Epithelial cell of esophagus (primary cell): ENCODE data around the gene KIF27.
A peak's percentile ranks its signal among the peaks of the same experiment; 100 is the strongest.

Experiments used
- DNase-seq: peaks from one replicate; pipeline ENCODE4 v3.0.0; 2010; ENCODE audit warnings: low read depth
- H3K4me3 ChIP-seq: 2 replicates; pipeline ENCODE4 v1.5.1; 2011; ENCODE audit warnings: mild to moderate bottlenecking, low read length, control low read depth
- TF ChIP-seq, protein P1 (sequence below): IDR thresholded peaks from 2 replicates; pipeline ENCODE4 v1.5.1; 2011; ENCODE audit warnings: low read depth, mild to moderate bottlenecking, low read length, control low read depth, inconsistent platforms; ENCODE audit not compliant: insufficient read depth; ENCODE audit errors: missing control alignments

KIF27 gene

DNA sequence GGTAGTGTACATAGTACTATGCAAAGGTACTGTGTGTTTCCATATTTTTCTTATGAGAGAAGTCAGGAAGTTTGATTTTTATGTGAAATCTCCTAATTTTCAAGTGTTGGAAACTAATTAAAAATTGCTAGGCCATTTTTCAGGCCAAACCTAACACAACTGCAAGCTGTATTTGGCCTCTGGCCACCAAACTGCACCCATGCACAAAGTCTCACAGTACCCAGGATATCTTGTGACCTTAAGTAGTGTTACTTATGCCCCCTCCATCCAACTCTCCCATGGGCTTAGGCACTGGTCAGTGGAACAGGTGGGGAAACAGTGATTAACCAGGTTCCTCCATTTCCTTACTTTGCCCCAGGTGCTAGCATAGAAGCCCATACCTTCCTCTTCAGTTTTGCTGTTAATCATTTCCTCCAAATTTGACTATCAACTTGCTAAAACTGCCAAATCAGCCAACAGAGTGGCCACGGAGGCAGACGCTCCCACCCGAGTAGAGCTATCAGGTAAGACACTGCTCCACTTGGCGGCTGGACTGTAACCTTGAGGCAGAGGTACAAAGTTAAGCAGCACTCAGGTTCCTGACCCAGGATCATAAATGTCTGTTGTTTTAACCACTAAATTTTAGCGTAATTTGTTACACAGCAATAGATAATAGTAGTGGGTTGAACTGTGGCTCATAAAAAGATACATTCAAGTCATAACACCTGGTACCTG, 19.5 kb upstream of the KIF27 start:
- TF ChIP-seq, protein P1, sequence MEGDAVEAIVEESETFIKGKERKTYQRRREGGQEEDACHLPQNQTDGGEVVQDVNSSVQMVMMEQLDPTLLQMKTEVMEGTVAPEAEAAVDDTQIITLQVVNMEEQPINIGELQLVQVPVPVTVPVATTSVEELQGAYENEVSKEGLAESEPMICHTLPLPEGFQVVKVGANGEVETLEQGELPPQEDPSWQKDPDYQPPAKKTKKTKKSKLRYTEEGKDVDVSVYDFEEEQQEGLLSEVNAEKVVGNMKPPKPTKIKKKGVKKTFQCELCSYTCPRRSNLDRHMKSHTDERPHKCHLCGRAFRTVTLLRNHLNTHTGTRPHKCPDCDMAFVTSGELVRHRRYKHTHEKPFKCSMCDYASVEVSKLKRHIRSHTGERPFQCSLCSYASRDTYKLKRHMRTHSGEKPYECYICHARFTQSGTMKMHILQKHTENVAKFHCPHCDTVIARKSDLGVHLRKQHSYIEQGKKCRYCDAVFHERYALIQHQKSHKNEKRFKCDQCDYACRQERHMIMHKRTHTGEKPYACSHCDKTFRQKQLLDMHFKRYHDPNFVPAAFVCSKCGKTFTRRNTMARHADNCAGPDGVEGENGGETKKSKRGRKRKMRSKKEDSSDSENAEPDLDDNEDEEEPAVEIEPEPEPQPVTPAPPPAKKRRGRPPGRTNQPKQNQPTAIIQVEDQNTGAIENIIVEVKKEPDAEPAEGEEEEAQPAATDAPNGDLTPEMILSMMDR: no peak
- no peak for DNase-seq

DNA sequence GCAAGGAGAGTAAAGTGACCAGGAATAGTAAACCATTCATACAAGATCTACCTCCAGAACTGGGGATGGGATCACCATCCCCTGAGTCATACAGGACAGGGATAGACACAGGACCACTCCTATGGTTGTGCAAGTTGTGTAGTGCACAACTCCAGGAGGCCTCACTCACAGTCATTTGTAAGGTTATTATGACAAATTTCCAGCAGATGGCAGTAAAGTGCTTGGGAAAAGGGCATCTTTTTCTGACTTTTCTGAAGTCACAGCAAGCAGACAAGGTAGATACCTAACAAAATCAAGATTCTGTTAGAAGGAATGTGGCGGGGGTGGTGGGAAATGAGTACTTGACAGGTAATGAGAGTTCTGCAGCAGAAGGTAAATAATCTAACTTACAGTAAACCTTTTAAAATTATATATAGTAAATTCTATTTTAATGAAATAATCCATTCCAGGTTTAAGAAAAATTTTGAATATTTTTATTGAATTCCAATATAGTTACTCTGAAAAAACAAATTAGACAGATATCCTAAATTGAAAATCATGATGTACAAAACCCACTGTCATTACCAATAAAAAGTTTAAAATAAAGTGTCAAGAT, 16.7 kb upstream of the KIF27 start:
- H3K4me3 ChIP-seq: no peak overlapping the region
- peak; percentile 76 for DNase-seq
- TF ChIP-seq, protein P1: peak; percentile 73

More for the DNA sequence above, 19.5 kb upstream of the KIF27 start:
- H3K4me3 ChIP-seq: no peak overlapping the region

DNA sequence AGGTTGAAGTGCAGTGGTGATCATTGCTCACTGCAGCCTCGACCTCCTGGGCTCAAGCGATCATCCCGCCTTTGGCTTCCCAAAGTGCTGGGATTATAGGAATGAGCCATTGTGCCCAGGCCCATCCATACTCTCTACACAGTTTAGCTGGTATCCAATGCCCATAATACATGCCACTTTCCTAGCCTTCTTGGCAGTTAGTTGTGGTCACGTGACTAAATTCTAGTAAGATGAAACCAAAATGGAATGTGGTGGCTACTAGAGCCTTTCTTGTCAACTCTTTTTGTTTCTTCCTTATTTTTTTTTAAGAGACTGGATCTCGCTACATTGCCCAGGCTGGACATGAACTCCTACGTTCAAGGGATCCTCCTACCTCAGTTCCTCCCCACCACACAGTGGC, 15.3 kb upstream of the KIF27 start:
- H3K4me3 ChIP-seq: no peak overlapping the region
- TF ChIP-seq, protein P1: no peak
- no peak for DNase-seq

DNA sequence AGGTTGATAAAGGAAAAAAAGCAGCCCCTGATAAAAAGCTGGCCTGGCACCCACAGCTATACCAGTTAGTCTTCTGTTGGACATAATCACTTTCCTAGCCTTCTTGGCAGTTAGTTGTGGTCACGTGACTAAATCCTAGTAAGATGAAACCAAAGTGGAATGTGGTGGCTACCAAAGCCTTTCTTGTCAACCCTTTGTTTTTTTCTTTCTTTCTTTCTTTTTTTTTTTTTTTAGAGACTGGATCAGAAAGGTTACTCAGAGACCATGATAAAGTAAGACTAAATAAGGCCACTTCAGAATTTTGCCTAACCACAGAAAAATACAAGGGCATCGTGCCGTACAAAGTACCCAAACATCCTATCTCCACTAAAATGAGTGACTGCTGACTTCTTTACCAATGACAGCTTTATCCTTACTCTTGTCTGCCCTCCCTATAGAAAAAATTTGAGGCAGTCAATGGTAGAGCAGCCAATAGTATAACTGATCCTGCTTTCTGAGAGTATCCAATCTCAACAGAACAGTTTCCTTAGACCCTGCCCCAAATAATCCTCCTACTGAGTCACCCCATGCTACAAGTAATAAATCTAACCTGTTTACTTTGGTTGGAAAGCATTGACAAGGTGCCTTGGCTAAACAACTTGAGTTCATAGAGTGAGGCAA, 14.2 kb upstream of the KIF27 start:
- no peak overlapping the region for H3K4me3 ChIP-seq
- peak; percentile 61 for DNase-seq
- TF ChIP-seq, protein P1: no peak

DNA sequence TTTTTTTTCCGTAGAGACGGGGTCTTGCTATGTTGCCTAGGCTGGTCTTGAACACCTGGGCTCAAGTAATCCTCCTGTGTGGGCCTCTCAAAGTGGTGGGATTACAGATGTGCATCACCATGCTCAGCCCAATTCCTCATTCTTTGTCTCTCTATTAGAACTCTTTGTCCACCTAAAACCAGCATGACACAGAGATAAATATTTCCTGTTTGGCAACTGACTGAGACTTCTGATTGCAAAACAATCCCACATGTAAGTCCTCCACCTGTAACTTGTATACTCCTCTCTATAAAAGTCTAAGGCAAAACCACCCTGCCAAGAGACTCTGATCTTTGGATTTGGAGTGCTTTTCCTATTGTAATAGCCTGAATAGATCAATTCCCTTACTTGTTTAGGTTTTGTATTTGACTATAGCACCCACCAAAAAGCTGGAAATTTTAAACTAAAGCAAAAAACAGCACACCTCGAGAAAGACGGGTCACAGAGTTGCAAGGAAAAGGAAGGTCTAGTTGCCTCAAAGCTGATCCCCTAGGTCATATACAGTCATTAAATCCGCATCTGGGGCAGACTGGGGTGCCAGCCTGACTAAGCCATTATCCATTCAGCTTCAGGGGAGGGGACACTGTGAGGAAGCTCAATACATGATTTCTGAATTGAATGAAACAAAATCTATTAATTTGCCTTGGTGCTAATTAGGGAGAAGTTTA, 13.5 kb upstream of the KIF27 start:
- H3K4me3 ChIP-seq: no peak overlapping the region
- TF ChIP-seq, protein P1: no peak
- peak; percentile 95 for DNase-seq

DNA sequence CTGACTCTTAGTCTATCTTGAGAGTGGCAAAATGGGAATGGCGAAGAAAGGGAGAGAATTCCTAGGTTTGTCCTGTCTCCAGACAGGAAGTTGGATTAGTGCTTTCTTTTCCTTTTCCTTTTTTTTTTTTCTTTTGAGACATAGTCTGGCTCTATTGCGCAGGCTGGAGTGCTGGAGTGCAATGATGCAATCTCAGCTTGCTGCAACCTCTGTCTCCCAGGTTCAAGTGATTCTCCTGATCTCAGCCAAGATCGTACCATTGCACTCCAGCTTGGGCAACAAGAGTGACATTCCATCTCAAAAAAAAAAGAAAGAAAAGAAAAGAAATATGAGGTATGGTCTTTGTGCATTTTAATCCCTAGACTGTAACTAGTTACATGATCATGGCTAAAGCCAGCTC, 12.6 kb upstream of the KIF27 start:
- TF ChIP-seq, protein P1: no peak
- peak; percentile 76 for DNase-seq
- H3K4me3 ChIP-seq: no peak overlapping the region
